ENCODE data around the gene FCRLB.

- TF ChIP-seq CTCF (conservative IDR thresholded peaks at IDR 0.05; ENCODE audit: low read depth in 2 of 2) (no peak), EZH2 (IDR thresholded peaks at IDR 0.05; ENCODE audit: low read depth, unreplicated experiment) (no peak), POLR2AphosphoS5 (IDR thresholded peaks at IDR 0.05; ENCODE audit: low read depth) (no peak), CREB1 (CRISPR knock-in tag; IDR thresholded peaks at IDR 0.05; ENCODE audit: low read depth) (no peak), REST (IDR thresholded peaks at IDR 0.05; ENCODE audit: unreplicated experiment) (no peak), NANOG (IDR thresholded peaks at IDR 0.05; ENCODE audit: borderline replicate concordance) (no peak), ZNF331 (CRISPR knock-in tag; IDR thresholded peaks at IDR 0.05; ENCODE audit: low read depth) (no peak)
Observed at GRCh38 chr1:161676958-161677689, 44.2 kb upstream of the FCRLB start.

Data from GM23338 (cell line).